Activated CD4-positive, alpha-beta T cell treated with anti-CD3 and anti-CD28 coated beads, Interleukin-2, amount 50 U/mL, for 24 hours (primary cell): ENCODE measurements around the gene PRKCA.
A peak's percentile ranks its signal among the peaks of the same experiment; 100 is the strongest.
"Not testable (repeated sequence)": the region's sequence is repeated elsewhere in the genome, so short reads cannot be mapped to it uniquely, and the experiment has no call there.

ENCODE experiments used
- DNase-seq, 2 donors: peaks; one replicate each; pipeline ENCODE4 v3.0.0-alpha.2; 2020; ENCODE audit warnings: low read depth in 1 of 2, low spot score in 1 of 2

The PRKCA gene

DNA sequence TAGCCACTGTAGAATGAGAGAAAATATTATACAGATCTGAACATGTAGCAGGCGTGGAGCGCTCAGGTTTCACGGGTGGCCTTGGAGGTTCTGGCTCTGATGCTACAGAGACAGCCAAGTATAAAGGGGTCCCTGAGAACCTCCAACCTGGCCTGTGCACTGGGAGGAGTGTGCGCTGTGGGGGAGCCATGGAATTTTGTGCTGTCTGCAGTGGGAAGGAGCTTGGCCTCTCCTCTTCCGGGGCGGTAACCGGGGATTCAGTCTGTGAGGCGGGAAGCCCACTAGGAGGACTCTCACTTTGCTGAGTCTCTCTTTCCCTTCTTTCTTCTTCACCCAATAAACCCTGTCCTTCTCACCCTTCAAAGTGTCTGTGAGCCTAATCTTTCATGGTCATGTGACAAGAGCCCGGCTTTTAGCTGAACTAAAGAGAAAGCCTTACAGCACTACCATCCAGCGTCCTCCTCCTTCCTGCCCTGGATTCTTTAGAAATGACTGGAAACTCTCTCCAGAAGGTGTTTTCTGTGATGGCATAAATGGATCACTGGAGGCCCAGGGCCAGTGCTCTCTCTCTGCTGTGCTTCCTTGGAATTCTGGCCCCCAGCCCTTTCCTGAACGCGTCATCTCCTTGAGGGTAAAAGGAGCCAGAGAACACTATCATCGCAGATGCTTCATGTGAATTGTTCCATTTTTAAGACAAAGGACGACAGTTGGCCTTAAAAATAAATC is 300.4 kb downstream of the PRKCA start:
- no peak for DNase-seq

DNA sequence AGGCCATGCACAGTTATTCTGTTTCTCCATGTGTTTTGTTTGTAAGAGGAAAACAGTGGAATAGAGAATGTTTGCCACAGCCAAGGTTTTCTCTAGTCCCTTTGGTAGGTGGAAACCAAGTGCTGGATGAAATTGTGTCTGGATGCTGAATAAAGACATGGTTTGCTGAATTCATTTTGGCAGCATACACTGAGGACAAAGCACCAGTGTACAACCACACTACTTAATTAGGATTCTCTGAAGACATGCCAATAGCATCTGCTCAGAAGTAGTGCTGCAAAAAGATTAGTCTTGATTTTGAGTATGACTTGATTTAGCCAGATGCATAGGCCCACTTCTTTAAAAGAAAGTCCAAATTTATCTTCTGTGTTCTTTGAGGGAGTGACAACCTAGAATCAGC is 302.0 kb downstream of the PRKCA start:
- no peak for DNase-seq

DNA sequence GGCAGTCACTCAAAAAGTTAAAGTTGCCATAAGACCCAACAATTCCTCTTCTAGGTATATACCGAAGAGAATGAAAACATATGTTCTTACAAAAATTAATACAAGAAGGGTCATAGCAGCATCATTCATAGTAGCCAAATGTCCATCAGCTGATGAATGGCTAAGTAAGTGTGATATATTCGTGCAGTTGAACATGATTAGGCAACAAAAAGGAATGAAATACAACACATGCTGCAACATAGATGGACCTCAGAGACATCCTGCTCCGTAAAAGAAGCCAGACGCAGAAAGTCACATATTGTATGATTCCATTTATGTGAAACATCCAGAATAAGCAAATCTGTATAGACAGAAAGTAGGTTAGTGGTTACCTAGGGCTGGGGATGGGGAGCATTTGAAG is 303.1 kb downstream of the PRKCA start:
- DNase-seq: no peak

DNA sequence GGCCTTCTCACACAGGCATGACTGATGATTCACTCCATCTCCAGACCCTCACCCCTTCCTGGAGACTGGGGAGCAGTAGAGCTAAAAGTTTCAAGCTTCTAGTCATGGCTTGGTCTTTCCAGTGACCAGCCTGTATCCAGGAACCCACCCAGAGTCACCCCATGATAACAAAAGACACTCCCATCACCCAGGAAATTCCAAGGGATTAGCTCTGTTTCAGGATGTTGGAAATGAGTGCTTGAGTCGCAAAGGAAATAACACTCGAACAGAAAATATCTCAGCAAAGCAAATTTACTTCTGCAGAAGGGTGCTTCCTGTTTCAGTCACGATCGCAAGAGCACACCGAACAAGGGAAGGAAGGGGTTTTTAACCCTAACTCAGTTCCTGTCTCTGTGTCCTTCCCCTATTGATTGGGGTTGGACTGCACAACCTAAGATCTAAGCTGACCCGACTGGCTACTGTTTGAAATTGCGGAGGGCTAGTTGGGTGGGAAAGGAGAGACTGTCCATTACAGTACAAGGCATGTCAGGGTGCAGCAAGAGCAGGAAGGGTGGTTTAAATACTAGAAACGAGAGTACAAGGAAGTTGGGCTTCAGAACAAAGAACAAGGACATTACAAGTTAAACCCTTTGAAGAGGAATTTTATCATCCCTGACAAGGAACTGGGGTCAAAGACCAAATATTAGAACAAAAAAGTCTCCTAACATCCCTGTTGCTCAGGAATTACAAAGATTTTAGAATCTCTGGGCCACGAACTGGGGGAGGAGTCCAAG is 308.1 kb downstream of the PRKCA start:
- no peak for DNase-seq

DNA sequence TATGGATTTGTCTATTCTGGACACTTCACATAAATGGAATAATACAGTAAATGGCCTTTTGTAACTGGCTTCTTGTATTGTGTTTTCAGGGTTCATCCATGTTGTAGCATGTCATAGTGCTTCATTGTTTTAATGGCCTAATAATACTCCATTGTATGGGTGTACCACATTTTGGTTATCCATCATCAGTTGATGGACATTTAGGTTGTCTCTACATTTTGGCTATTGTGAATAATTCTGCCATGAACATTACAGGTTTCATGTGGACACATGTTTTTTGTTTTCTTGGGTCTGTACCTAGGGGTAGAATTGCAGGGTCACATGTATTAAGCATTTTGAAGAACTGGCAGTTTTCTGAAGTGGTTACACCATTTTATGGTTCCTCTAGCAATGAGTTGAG is 309.0 kb downstream of the PRKCA start:
- DNase-seq: no peak

DNA sequence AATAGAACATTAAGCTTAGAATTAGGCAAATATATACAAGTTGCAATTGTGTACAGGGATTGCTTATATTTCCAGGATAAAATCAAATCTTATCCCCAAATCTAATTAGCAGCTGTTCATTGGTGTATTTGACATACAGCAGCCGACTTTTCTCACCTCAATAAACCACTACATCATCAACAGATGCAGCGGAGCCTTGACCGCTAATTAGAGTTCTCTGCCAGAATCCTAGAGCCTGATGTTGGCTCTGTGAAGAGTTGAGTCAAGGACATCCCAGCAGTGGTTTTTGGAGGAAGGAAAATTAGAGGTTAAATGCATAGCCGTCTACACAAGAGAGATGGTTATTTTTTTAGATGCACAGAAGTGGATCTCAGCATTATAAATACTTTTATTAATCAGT is 310.6 kb downstream of the PRKCA start:
- no peak for DNase-seq

DNA sequence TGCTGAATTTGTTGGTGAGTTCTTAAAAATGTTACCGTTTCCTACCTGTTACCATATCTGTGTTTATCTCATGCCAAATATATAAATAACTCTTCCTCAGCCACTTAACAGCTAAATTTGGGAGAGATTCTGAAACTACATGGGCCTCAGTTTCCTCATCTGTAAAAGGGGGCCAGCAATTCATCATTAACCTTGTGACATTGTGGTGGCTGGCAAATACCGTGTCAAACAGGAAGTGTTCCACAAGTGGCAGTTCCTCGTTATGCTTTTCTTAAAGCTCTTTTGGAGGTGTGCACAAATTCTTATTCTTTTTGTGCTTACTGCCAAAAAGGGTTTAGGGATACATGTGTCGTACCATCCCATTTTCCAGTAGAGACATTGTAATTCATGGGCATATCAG is 312.1 kb downstream of the PRKCA start:
- no peak for DNase-seq

DNA sequence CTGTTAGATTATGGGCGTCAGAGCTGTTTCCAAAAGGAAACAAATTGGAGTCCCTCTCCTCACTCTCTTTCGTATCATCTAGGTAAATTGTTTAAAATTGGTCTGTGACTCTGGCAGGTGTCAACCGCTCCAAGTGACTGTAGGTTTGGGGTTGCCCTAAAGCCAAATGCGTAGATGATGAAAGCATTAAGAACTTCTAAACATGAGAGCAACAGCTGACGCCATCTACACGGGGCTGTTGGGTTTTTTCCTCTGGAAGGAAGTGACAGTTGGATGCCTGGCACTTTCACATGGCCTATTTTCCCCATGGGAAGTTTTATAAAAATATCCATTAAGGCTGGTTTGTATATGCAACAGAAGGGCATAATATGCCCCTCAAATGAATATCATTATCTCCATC is 316.8 kb downstream of the PRKCA start:
- DNase-seq: no peak

DNA sequence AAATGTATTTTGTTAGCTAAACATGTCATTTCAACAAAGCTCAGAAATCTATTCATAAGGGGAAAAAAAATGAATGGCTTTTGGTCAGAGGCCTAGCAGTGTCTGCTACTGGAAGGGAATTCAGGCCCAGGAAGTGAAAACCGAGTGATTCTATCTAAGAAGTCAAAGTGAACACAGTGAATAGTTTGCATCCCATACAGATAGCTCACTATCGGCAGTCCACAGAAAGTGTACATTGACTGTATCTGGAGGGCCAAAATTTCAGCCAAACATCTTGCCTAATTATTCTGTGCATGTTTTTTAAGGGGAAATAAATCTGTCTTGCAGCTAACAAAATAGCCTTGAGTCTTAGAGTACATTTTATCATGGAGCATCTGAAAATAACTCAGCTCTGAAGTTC is 318.1 kb downstream of the PRKCA start:
- no peak for DNase-seq

DNA sequence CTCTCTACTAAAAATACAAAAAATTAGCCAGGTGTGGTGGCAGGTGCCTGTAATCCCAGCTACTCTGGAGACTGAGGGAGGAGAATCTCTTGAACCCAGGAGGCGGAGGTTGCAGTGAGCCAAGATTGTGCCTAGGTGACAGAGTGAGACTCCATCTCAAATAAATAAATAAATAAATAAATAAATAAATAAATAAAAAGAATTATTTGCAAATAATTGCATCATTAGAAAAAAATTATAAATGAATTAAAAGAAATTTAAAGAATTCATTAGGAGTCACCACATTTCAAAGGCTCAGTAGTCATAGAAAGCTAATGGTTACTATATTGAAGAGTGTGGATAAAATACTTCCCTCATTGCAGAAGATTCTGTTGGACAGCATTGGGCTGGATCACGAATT is 322.2 kb downstream of the PRKCA start:
- DNase-seq: not testable (repeated sequence)

DNA sequence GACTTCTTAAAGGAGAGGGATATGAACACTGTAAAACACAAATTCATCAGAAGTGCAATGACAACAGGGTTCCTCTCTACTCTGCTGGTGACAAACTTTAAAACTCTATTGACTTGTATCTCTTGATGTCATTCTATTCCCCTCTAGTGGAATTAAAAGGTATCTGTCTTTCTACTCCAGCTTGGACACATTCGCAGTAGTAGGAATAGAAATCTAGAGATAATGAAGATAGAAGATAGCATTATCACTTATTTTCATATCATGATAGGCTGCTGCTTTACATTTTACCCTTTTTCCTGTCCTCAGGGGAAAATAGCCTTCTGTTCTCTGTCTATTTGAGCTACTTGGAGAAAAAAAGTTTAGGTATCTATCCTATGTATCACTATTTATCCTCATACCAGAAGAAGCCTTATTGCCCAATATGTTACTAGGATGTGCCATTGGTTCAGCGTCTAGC is 322.9 kb downstream of the PRKCA start:
- DNase-seq: no peak

DNA sequence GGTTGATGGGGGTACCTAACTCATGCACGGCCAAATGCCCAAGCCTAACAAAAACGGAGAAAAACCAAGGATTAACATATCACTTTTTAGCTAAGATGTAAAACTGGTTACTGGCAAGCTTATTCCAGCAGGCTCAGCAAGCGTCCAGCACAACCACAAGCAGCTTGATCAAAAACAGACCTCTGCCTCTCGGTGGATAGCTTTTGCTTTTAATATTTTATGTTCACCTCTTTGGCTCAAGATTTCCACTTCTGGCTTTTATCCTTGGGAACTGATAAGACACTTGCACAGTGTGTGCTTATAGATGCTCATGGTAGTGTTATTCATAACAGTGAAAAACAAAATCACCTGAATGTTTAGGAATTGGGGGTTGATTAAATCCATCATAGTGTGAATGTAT is 325.6 kb downstream of the PRKCA start:
- DNase-seq: no peak

DNA sequence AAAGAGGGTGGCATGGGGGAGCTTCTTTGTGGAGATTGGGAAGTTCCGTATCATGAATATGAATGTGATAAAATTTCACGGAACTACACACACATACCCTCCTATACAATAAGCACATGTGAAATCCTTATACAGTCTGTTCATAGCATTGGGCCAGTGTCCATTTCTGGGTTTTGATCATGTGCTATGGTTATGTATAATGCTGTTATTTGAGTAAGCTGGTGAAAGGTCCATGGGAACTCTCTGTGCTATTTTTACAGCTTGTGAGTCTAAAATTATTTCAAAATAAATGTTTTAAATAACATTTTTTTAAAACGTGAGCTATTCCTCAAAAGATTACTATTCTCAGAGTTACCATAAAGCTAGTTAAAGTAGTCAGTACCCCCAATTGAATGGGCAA is 327.3 kb downstream of the PRKCA start:
- DNase-seq: no peak

DNA sequence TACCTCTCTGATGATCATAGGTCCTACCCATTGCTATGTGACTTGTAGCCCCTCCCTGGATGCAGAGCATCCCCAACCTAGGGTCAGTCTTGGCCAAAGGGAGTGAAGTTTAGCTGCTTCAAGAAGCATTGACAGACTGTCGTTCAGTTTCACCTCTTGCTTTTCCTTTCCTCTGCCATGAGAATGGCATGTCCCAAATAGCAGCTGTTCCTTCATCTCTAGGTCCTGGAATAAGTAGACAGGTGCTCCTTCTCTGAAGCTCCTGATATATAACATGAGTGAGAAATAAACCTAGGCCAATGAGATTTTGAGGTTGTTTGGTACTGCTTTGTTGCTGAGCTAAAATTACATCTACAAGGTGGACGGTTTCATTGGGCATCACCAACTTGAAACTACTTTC is 328.0 kb downstream of the PRKCA start:
- no peak for DNase-seq

DNA sequence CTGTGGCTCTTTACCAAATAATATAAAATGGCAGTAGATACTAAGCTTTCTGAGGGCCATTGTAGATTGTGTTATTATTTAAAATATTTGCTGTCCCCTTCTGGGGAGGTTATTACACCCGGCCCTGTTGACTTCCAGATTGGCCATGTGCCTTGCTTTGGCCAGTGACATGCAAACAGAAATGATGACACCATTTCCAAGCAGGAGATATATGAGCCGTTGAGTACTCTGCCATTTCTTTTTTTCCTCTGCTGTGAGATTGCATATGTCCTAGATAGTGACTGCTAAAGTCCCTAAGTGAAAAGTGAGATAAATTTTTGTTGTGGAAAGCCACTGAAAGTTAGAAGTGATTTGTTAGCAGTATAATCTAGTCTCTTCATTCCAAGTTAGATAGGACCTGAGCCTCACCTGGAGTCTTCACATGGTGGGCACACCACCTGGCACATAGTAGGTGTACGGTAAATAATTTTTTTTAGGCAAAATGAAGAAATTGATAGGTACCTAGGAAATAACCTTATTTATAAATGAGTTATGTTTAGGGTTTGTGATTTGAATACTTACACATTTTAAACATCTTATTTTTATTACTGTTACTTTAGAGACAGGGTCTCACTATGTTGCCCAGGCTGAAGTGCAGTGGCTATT is 328.5 kb downstream of the PRKCA start:
- no peak for DNase-seq

DNA sequence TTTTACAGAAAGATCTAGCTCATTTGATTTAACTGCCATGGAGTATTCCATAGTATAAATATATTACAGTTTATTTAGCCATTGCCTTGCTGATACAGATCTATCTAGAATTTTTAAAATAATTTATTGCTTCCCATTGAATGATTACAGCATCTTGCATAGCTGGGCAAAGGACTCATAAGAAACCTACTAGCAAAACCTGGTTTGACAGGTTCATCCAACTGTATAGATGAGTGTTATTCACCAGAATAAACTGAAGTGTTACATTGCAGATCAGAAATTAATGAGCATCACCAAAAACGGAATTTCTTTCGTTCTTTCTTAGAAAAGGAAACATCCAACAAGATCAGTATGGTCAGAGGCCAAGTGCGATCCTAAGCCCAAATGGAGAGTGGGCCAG is 330.3 kb downstream of the PRKCA start:
- DNase-seq: no peak

DNA sequence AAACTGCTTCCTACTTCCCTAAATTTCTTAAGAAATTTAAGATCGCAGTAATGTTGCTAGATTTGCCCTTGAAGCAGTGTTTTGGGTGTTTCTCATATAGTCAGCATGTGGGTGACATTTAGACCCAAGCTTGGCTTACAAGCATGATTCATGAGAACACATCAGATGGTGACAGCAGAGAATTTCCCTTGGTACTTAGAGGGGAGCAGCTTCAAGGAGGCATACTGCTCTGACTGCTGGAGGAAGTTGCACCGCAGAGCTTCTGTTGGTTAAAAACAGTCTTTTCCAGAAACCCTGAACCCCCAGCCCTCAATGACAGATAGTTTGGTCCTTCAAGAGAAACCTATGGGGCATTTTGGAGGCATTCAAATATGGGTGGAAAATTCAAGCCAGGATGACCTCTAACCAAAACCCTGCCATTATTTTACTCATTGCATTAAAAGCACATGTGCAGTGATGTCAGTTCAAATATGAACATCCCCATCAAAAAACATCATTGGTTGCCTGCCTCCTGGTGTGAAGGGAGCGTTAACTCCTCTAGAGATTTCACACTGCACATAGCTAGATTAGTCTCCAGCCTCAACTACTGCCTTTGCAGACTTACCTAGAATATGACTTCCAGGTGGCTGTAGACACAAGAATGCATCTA is 331.0 kb downstream of the PRKCA start:
- peak in 1 of 2 donors; percentile 40 for DNase-seq

DNA sequence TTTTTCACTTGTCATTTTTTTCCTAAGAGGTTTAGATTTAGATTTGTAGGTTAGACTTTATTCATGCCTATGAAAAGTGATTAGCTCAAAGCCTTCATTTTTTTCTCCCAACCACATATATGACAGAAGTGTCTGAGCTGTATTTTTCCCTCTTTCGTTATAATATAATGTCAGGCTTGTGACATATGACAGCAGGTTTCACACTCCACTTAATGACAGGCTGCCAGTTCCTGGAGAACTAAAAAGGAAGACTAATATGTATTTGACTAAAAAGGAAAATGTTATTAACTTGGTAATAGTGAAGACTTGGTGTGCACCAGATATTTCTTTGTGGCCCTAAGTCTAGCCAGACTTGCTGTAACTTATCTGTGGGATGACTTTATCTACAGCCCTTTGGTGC is 331.8 kb downstream of the PRKCA start:
- no peak for DNase-seq

DNA sequence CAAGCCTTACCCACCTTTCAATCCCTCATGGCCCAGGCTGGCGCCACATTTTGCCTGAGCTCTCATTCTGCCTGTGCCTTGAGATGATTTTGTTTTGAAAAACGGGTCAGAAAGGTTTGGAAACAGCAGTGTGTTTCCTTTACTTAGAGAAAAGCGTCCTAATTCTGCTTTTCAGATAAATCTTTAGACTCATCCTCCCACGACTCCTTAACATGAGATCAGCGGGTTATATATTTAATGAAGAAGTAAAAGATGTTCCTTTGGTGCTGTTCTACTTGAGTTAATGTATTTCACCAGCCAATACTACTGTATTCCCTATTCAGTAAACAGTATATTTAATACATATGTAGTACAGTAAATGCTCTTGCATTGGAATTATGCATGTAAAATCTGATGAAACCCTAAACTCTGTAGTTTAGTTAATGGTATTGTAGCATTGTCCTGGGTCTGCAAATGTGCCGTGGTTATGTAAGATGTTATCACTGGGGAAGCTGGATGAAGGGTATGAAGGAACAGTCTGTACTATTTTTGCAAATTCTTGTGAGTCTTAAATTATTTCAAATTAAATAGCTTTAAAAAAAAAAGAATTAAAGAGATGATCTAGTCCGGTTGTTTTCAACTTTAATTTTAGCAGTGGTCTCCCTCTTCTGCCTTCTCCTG is 333.1 kb downstream of the PRKCA start:
- DNase-seq: no peak

DNA sequence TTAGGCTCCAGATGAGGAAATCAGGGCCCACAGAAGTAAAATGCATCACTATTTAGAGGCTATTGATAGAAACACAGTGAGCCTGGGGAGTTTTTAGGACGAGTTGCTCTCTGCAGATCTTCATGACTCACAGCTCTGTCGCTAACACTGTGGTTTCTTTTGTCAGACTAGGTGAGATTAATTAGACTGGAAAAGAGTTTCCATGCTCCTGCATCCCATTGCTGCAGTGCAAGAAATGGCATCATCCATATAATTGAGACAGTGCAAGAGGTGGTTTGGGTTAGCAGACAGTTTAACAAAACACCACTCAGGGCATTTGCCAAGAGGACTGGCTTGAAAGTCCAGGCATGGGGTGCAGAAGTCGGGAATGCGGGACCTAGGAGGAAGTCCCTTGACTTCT is 333.7 kb downstream of the PRKCA start:
- DNase-seq: no peak

DNA sequence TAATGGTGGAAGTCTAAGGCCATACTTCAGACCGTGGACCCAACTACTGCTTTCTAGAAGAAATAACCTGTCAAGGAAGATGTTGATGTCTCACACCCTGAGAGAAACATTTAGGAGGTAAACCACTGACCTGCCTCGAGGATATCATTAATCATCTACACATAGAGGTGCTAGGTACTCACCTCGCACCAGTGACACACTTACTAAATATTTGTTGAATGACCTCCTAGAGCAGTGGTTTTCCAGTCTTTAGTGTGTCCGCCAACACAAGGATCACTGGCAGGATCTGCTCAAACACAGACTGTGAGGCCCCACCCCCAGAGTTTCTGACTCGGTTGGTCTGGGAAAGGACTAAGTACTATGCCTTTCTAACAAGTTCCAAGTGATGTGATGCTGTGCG is 335.1 kb downstream of the PRKCA start:
- DNase-seq: no peak
